Pancreas (tissue), 10 donors: ENCODE measurements around the gene ITGB5. TPM values are rescaled to one million over a fixed set of nuclear protein-coding genes. Genes with fewer than 3 reads are reported as not detected.

Experiments used
- ATAC-seq, 4 donors: fragments of 200-7000 bp; cut with Tn5 transposase; one replicate each; pipeline versions ENCODE4 v1.8.0 to v1.9.1; 2020; ENCODE audit warnings: mild to moderate bottlenecking in 4 of 4, moderate library complexity in 4 of 4
- DNase-seq, 6 donors: peaks; one replicate each; pipeline ENCODE4 v3.0.0-alpha.2; 2020
- FAIRE-seq: peaks from 2 replicates; lab custom pipeline; 2012; peaks lifted over from hg19 to GRCh38; lab: Jason Lieb, UNC
- H3K27ac ChIP-seq, 4 donors: fragments of 200-600 bp; sonication (generic); 1 replicate in 3 of 4; 2 replicates in 1 of 4; pipeline versions ENCODE4 v1.5.0 to v1.8.0; 2020
- H3K27me3 ChIP-seq, 4 donors: fragments of 200-600 bp; one replicate each; pipeline ENCODE4 v1.8.0; 2021
- H3K36me3 ChIP-seq, 3 donors: fragments of 200-600 bp; sonication (generic) in 1 of 3; one replicate each; pipeline versions ENCODE4 v1.5.0 to v1.8.0; 2020 to 2021
- H3K4me1 ChIP-seq, 3 donors: fragments of 200-600 bp; one replicate each; pipeline ENCODE4 v1.8.0; 2021
- H3K4me3 ChIP-seq, 4 donors: fragments of 200-600 bp; sonication (generic) in 2 of 4; one replicate each; pipeline versions ENCODE4 v1.5.0 to v1.8.0; 2020 to 2021
- H3K9me3 ChIP-seq, 4 donors: fragments of 200-600 bp; one replicate each; pipeline ENCODE4 v1.8.0; 2021
- CTCF ChIP-seq, 4 donors: fragments of 200-600 bp; sonication (generic) in 3 of 4; IDR thresholded peaks; one replicate each; pipeline versions ENCODE4 v1.5.0 to v1.8.0; 2021; ENCODE audit warnings: antibody characterized with exemption in 4 of 4
- WGBS, 2 donors: extraction: QIAGEN DNeasy Blood & Tissue Kit; methylation state at CpG; one replicate each; pipeline ENCODE4 v1.1.7; 2013; 5-methylcytosine and 5-hydroxymethylcytosine counted together
- intact Hi-C, 3 donors: fragments of 100-400 bp; cut with DNase I; formaldehyde crosslinking; loops; one replicate each; pipeline versions ENCODE4 v1.11.1 to v1.14.2; 2022
- polyA plus RNA-seq, 2 donors: library from polyadenylated mRNA; stranded (reverse); fragments of 200-250 nt; gene quantifications; one replicate each; pipeline ENCODE4 v1.2.3, GENCODE V29; 2013
- total RNA-seq, 6 donors: library from RNA; stranded (reverse); fragmentation: NEBNext Ultra II Directional in 4 of 6; extraction: Animal tissue kit (Norgen Biotek cat#: 25700) in 4 of 6; gene quantifications; one replicate each; pipeline versions ENCODE4 v1.2.1 to v1.2.4, GENCODE V29; 2021 to 2023
- donor health status: healthy with polysubstance abuse.
- donor health status: DM: no; HTN: no; CAD: no; lungs with moderate emphysema.
- donor health status: DM: no; HTN: no; CAD: no.
- donor health status: control.
- donor health status: control.
- donor health status: Bipolar disorder and iron deficiency.
- donor health status: DM: yes; HTN: yes; CAD: no.
- donor health status: DM: no; HTN: no; CAD: no.
- donor health status: DM: no; HTN: no; CAD: no.
- donor health status: DM: yes; HTN: yes; CAD: no.

Gene ITGB5
- total and polyA plus RNA-seq, 8 donors = 9.5 to 69.9 (median 24.5) TPM

- Histone ChIP-seq H3K27ac (no peak overlapping the region), H3K9me3 (no peaks in the 10 kb centered on the region), H3K27me3 (no peaks in the 10 kb centered on the region), H3K4me1 (no peaks in the 10 kb centered on the region), H3K4me3 (no peak overlapping the region), H3K36me3 (peaks cover 0 to 4% (median 0%) of the 10 kb centered on the region in 3 donors)
- DNase-seq (no peak), ATAC-seq (no peak), FAIRE-seq (no peak)
- 80 to 81% methylated on average over 3 of the region's 3 CpGs for WGBS, 2 donors
- intact Hi-C loops = no loop called here
- TF ChIP-seq CTCF (IDR thresholded peaks at IDR 0.05) = no peak
Measured at GRCh38 chr3:124851136-124851535, 36.0 kb downstream of the ITGB5 start.

- no peak for TF ChIP-seq CTCF (IDR thresholded peaks at IDR 0.05)
- ATAC-seq (peak in 1 of 4 donors; percentile 32), FAIRE-seq (no peak), DNase-seq (no peak)
- intact Hi-C loops = no loop called here
- Histone ChIP-seq H3K36me3 (peaks cover 0 to 4% (median 0%) of the 10 kb centered on the region in 3 donors), H3K27ac (no peak overlapping the region), H3K4me3 (no peak overlapping the region), H3K9me3 (no peaks in the 10 kb centered on the region), H3K4me1 (no peaks in the 10 kb centered on the region), H3K27me3 (no peaks in the 10 kb centered on the region)
- WGBS, 2 donors = 92 to 93% methylated on average over 2 of the region's 2 CpGs
Measured at GRCh38 chr3:124850633-124851032, 36.5 kb downstream of the ITGB5 start.

GRCh38 chr3:124850212-124850611 is 37.0 kb downstream of the ITGB5 start:
- WGBS, 2 donors = 93 to 95% methylated on average over 6 of the region's 6 CpGs
- ATAC-seq (no peak), DNase-seq (no peak), FAIRE-seq (no peak)
- no peak for TF ChIP-seq CTCF (IDR thresholded peaks at IDR 0.05)
- Histone ChIP-seq H3K9me3 (no peaks in the 10 kb centered on the region), H3K36me3 (peaks cover 0 to 4% (median 0%) of the 10 kb centered on the region in 3 donors), H3K4me3 (no peak overlapping the region), H3K4me1 (no peaks in the 10 kb centered on the region), H3K27ac (no peak overlapping the region), H3K27me3 (no peaks in the 10 kb centered on the region)
- intact Hi-C loops = no loop called here

GRCh38 chr3:124848300-124848699 is 38.9 kb downstream of the ITGB5 start:
- intact Hi-C loops = no loop called here
- DNase-seq (no peak), FAIRE-seq (no peak), ATAC-seq (no peak)
- Histone ChIP-seq H3K27me3 (no peaks in the 10 kb centered on the region), H3K4me3 (no peak overlapping the region), H3K36me3 (peaks cover 0 to 4% (median 0%) of the 10 kb centered on the region in 3 donors), H3K4me1 (no peaks in the 10 kb centered on the region), H3K27ac (no peak overlapping the region), H3K9me3 (no peaks in the 10 kb centered on the region)
- 92 to 97% methylated on average over 9 of the region's 9 CpGs for WGBS, 2 donors
- TF ChIP-seq CTCF (IDR thresholded peaks at IDR 0.05) = no peak

- 76 to 82% methylated on average over 2 of the region's 2 CpGs for WGBS, 2 donors
- no peaks in the 10 kb centered on the region for H3K4me1 ChIP-seq
- H3K27me3 ChIP-seq = no peaks in the 10 kb centered on the region
- no peak for TF ChIP-seq CTCF (IDR thresholded peaks at IDR 0.05)
- no peaks in the 10 kb centered on the region for H3K9me3 ChIP-seq
- DNase-seq (no peak), ATAC-seq (no peak), FAIRE-seq (no peak)
- peaks cover 0 to 4% (median 0%) of the 10 kb centered on the region in 3 donors for H3K36me3 ChIP-seq
- no peak overlapping the region for H3K27ac ChIP-seq
- no peak overlapping the region for H3K4me3 ChIP-seq
- intact Hi-C loops = no loop called here
Measured at GRCh38 chr3:124847863-124848262, 39.3 kb downstream of the ITGB5 start.
